SU-DHL-6 (cell line): ENCODE data around the gene DOCK1.

ENCODE experiments used
- H2AFZ ChIP-seq: fragments of 200-600 bp; sonication (generic); 2 replicates; pipeline ENCODE4 v1.6.1; 2014; ENCODE audit warnings: low read depth, mild to moderate bottlenecking, moderate library complexity, mixed read lengths, antibody characterized with exemption, low read length; ENCODE audit not compliant: severe bottlenecking
- H3F3A ChIP-seq: fragments of 200-600 bp; shearing (Covaris generic); 2 replicates; pipeline ENCODE4 v1.6.0; 2016; ENCODE audit warnings: antibody characterized with exemption, mild to moderate bottlenecking; ENCODE audit not compliant: insufficient read depth
- H3K27ac ChIP-seq: fragments of 200-600 bp; sonication (generic); 2 replicates; pipeline ENCODE4 v1.5.1; 2016; ENCODE audit warnings: low read depth, mild to moderate bottlenecking, low read length, moderate library complexity, mixed read lengths
- H3K27me3 ChIP-seq: fragments of 200-600 bp; sonication (generic), shearing (Covaris generic); 2 replicates; pipeline ENCODE4 v1.6.0; 2014; ENCODE audit warnings: mild to moderate bottlenecking, low read length
- H3K36me3 ChIP-seq: fragments of 200-600 bp; sonication (generic); 2 replicates; pipeline ENCODE4 v1.6.1; 2014; ENCODE audit warnings: mild to moderate bottlenecking, low read length, mixed read lengths
- H3K4me2 ChIP-seq: fragments of 300-600, 200-600 bp; shearing (Covaris generic), sonication (generic); 2 replicates; pipeline ENCODE4 v1.6.0; 2014; ENCODE audit warnings: low read length, low read depth, mild to moderate bottlenecking; ENCODE audit not compliant: poor library complexity, severe bottlenecking
- H3K4me3 ChIP-seq: fragments of 200-600 bp; sonication (generic); 2 replicates; pipeline ENCODE4 v1.5.1; 2014; ENCODE audit warnings: antibody characterized with exemption, low read length, mild to moderate bottlenecking, mixed read lengths; ENCODE audit not compliant: insufficient read depth, poor library complexity, severe bottlenecking
- H3K79me2 ChIP-seq: fragments of 200-600 bp; sonication (generic); 2 replicates; pipeline ENCODE4 v1.6.1; 2014; ENCODE audit warnings: mild to moderate bottlenecking, low read length, moderate library complexity; ENCODE audit not compliant: insufficient read depth
- H3K9ac ChIP-seq: fragments of 200-600 bp; sonication (generic); 2 replicates; pipeline ENCODE4 v1.7.0; 2014; ENCODE audit warnings: mild to moderate bottlenecking, low read length
- H3K9me2 ChIP-seq: fragments of 200-600 bp; sonication (generic); replicated peaks from 2 replicates; pipeline ENCODE4 v1.6.1; 2014; ENCODE audit warnings: low read length; ENCODE audit not compliant: insufficient read depth
- H3K9me3 ChIP-seq: fragments of 200-600 bp; sonication (generic); 2 replicates; pipeline ENCODE4 v1.6.1; 2014; ENCODE audit warnings: low read length, mixed read lengths; ENCODE audit not compliant: insufficient read depth
- H4K20me1 ChIP-seq: fragments of 200-600 bp; sonication (generic); 2 replicates; pipeline ENCODE4 v1.6.1; 2014; ENCODE audit warnings: low read depth, mild to moderate bottlenecking, antibody characterized with exemption, low read length, moderate library complexity, mixed read lengths
- CTCF ChIP-seq: fragments of 200-600 bp; sonication (generic); IDR thresholded peaks from one replicate; pipeline ENCODE4 v1.5.1; 2017; ENCODE audit warnings: antibody characterized with exemption, mild to moderate bottlenecking, low read length, moderate library complexity; ENCODE audit not compliant: insufficient read depth, poor library complexity, severe bottlenecking
- EZH2phosphoT487 ChIP-seq: fragments of 200-600 bp; sonication (generic), shearing (Covaris generic); conservative IDR thresholded peaks from 2 replicates; pipeline ENCODE4 v1.6.1; 2018; ENCODE audit warnings: mild to moderate bottlenecking, antibody characterized with exemption, low read length, moderate library complexity, mixed read lengths

Gene DOCK1

DNA sequence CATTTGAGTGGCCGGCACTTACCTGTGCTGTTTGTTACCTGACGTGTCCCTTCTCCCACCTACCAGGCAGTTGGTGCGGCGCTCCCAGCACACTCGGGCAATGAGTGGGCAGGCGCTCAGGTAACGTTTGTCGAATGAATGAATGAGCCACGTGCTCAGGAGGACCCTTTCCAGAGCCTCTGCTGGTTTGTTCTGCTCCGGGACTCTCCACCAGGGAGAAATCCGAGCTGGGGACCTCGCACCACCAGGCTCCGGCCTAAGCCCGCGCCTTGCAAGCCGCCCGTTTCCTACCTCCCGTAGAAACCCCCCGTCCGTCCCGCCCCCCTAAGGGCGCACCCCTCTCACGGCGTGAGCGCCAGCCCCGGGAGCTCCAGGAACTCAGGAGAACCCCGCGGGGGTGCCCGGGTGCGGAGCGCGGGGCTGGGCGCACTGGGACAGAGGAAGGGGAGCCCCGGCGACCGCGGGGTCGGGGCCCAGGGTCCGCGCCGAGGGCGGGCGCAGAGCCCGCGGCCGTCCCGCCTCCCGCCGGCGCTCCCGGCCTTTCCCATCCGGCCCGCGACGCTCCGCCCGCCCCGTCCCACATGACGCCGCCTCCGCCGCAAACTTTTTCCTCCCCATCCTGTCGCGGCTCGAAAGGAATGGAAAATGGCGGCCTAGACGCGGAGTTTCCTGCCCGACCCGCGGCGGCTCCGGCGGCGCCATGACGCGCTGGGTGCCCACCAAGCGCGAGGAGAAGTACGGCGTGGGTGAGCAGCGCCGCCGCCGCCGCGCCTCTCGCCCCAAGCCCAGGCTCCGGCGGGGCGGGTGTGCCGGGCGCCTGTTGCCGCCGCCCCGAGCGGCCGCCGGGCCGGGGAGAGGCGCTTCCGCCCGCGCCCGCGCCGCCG, at the start of gene DOCK1:
TSS of gene DOCK1 (plus strand) at position 611 of the 884 bp plus-strand sequence. CDS start at position 701, 90 bp downstream.
- H3K27me3 ChIP-seq = no peaks in the 10 kb centered on the region
- H3K9ac ChIP-seq = no peak within 1 kb of the TSS
- no peaks in the 10 kb centered on the region for H3K79me2 ChIP-seq
- no peaks in the 10 kb centered on the region for H3F3A ChIP-seq
- no peak within 1 kb of the TSS for H3K27ac ChIP-seq
- H3K9me2 ChIP-seq = no peaks in the 10 kb centered on the region
- TF ChIP-seq EZH2phosphoT487 (no peak), CTCF (no peak)
- H2AFZ ChIP-seq = no peak within 1 kb of the TSS
- H4K20me1 ChIP-seq = no peaks in the 10 kb centered on the region
- no peak within 1 kb of the TSS for H3K4me2 ChIP-seq
- no peaks in the 10 kb centered on the region for H3K36me3 ChIP-seq
- no peaks in the 10 kb centered on the region for H3K9me3 ChIP-seq
- H3K4me3 ChIP-seq = no peak within 1 kb of the TSS

DNA sequence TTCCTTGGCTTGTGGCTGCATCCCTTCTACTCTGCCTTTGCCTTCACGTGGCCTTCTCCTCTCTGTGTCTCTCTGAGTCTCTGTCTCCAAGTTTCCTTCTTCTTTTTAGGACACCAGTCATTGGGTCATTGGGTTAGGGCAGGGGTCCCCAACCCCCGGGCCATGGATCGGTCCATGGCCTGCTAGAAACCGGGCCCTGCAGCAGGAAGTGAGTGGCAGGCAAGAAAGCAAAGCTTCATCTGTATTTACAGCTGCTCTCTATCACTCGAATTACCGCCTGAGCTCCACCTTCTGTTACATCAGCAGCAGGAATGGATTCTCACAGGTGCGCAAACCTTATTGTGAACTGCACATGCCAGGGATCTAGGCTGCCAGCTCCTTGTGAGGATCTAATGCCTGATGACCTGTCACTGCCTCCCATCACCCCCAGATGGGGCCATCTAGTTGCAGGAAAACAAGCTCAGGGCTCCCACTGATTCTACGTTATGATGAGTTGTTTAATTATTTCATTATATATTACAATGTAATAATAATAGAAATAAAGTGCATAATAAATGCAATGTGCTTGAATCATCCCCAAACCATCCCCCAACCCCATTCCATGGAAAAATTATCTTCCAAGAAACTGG, 47.9 kb upstream of the DOCK1 start:
- H3K9ac ChIP-seq = no peak overlapping the region
- H3K27me3 ChIP-seq = no peaks in the 10 kb centered on the region
- no peak overlapping the region for H2AFZ ChIP-seq
- H3K9me3 ChIP-seq = no peaks in the 10 kb centered on the region
- H3K4me2 ChIP-seq = no peak overlapping the region
- H3F3A ChIP-seq = no peaks in the 10 kb centered on the region
- no peaks in the 10 kb centered on the region for H3K9me2 ChIP-seq
- no peaks in the 10 kb centered on the region for H3K36me3 ChIP-seq
- H3K79me2 ChIP-seq = no peaks in the 10 kb centered on the region
- no peak for TF ChIP-seq EZH2phosphoT487
- TF ChIP-seq CTCF = no peak
- H3K27ac ChIP-seq = no peak overlapping the region
- no peaks in the 10 kb centered on the region for H4K20me1 ChIP-seq
- no peak overlapping the region for H3K4me3 ChIP-seq

DNA sequence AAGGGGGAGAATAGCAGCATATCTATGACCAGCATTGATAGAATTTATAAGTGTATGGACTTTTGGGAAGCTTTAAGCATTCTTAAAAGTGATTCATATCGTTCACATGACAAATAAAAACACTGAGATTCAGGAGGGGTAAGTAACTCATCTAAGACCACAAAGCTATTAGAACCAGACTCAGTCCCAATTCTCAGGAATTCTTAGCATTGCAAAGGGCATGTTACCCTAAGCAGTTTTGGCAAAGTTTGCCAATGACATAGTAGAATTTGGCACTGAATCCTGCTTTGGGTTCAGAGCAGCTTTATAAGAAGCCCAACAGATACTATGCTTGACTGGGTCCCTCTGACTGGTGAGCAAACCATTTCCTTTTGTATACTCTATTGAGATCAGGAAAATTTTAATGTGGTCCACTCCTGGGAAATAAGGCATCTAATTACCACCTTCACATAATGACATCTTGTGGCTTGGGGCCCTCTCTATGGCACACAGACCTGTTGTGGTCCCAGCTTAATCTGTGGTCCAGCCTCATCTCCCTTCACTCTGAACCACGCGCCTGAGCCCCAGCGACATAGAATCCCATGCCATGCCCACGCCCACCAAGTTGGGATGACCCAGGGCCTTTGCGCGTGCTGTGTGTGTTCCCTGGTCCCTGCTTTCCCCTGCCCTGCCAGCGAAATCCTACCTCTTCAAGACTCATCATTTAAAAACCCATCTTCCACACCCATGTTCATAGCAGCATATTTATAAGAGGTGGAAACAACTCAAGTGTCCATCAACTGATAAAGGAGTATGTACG, 37.5 kb upstream of the DOCK1 start:
- no peak for TF ChIP-seq CTCF
- TF ChIP-seq EZH2phosphoT487 = no peak
- no peak overlapping the region for H3K4me2 ChIP-seq
- H3K9me3 ChIP-seq = no peaks in the 10 kb centered on the region
- H4K20me1 ChIP-seq = no peaks in the 10 kb centered on the region
- H3F3A ChIP-seq = no peaks in the 10 kb centered on the region
- H3K9me2 ChIP-seq = no peaks in the 10 kb centered on the region; the same call in 1 of the 2 replicates
- H3K4me3 ChIP-seq = no peak overlapping the region
- H3K79me2 ChIP-seq = no peaks in the 10 kb centered on the region
- H3K27me3 ChIP-seq = no peaks in the 10 kb centered on the region
- no peak overlapping the region for H2AFZ ChIP-seq
- no peak overlapping the region for H3K9ac ChIP-seq
- no peaks in the 10 kb centered on the region for H3K36me3 ChIP-seq
- no peak overlapping the region for H3K27ac ChIP-seq
